PC-3 (cell line): ENCODE measurements around the gene EMSY. TPM values are rescaled to one million over a fixed set of nuclear protein-coding genes. Genes with fewer than 3 reads are reported as not detected.

ENCODE experiments used
- ATAC-seq: fragments of 200-7000 bp; cut with Tn5 transposase; 2 replicates; pipeline ENCODE4 v1.9.1; 2020; ENCODE audit warnings: mild to moderate bottlenecking, moderate library complexity
- BruUV-seq: library from RNA; stranded (reverse); fragments of 400-500 nt; replicated peaks from 2 replicates; lab custom pipeline; 2021; lab: Mats Ljungman, UMichigan
- CTCF ChIA-PET: fragments of 300-600 bp; sonication (Branson Sonifier 250); formaldehyde crosslinking; loops from one replicate; lab custom pipeline; 2022; ENCODE audit warnings: antibody characterized with exemption; lab: Charles Lee
- POLR2A ChIA-PET: fragments of 300-600 bp; sonication (Branson Sonifier 250); formaldehyde crosslinking; loops from one replicate; lab custom pipeline; 2022; ENCODE audit warnings: antibody characterized with exemption; ENCODE audit not compliant: unreplicated experiment; lab: Charles Lee
- DNase-seq: peaks from one replicate; pipeline ENCODE4 v3.0.0-alpha.2; 2015
- H2AFZ ChIP-seq: fragments of 300-600 bp; sonication (generic); 2 replicates; pipeline ENCODE4 v1.6.0; 2016; ENCODE audit warnings: antibody characterized with exemption, low read length
- H3F3A ChIP-seq: fragments of 300-600 bp; sonication (generic); one replicate; pipeline ENCODE4 v1.6.0; 2017; ENCODE audit warnings: antibody characterized with exemption, low read length, control low read depth, mild to moderate bottlenecking; ENCODE audit not compliant: unreplicated experiment
- H3K27ac ChIP-seq: fragments of 300-600 bp; sonication (generic); 2 replicates; pipeline ENCODE4 v1.5.1; 2016; ENCODE audit warnings: mild to moderate bottlenecking, low read length
- H3K27me3 ChIP-seq: fragments of 300-600 bp; sonication (generic); 2 replicates; pipeline ENCODE4 v1.6.1; 2016; ENCODE audit warnings: low read length, mixed read lengths
- H3K36me3 ChIP-seq: fragments of 300-600 bp; sonication (generic); 2 replicates; pipeline ENCODE4 v1.6.1; 2016; ENCODE audit warnings: low read depth, mixed run types, low read length, mixed read lengths
- H3K4me1 ChIP-seq: fragments of 300-600 bp; sonication (generic); 2 replicates; pipeline ENCODE4 v1.5.1; 2016; ENCODE audit warnings: low read length; ENCODE audit not compliant: insufficient read depth
- H3K4me2 ChIP-seq: fragments of 300-600 bp; sonication (generic); 2 replicates; pipeline ENCODE4 v1.6.0; 2016; ENCODE audit warnings: low read length
- H3K4me3 ChIP-seq: fragments of 300-600 bp; sonication (generic); 2 replicates; pipeline ENCODE4 v1.5.1; 2016; ENCODE audit warnings: mild to moderate bottlenecking, low read length, mixed read lengths
- H3K79me2 ChIP-seq: fragments of 300-600 bp; sonication (generic); 2 replicates; pipeline ENCODE4 v1.6.1; 2017; ENCODE audit warnings: low read length, mixed read lengths
- H3K9ac ChIP-seq: fragments of 300-600 bp; sonication (generic); 2 replicates; pipeline ENCODE4 v1.6.0; 2016; ENCODE audit warnings: mild to moderate bottlenecking, low read length
- H3K9me2 ChIP-seq: fragments of 300-600 bp; sonication (generic); replicated peaks from 2 replicates; pipeline ENCODE4 v1.6.1; 2016; ENCODE audit warnings: mixed run types, low read length, mixed read lengths
- H3K9me3 ChIP-seq: fragments of 300-600 bp; sonication (generic); 2 replicates; pipeline ENCODE4 v1.6.1; 2016; ENCODE audit warnings: low read length, mixed read lengths
- H4K20me1 ChIP-seq: fragments of 300-600 bp; sonication (generic); 2 replicates; pipeline ENCODE4 v1.6.1; 2016; ENCODE audit warnings: low read length, mixed read lengths
- CTCF ChIP-seq: fragments of 300-600 bp; sonication (generic); conservative IDR thresholded peaks from 2 replicates; pipeline ENCODE4 v1.5.1; 2017; ENCODE audit warnings: antibody characterized with exemption, low read depth, mild to moderate bottlenecking, low read length
- EZH2 ChIP-seq: fragments of 300-600 bp; sonication (generic); IDR thresholded peaks from one replicate; pipeline ENCODE4 v1.6.1; 2017; ENCODE audit warnings: antibody characterized with exemption, mild to moderate bottlenecking, low read length; ENCODE audit not compliant: unreplicated experiment
- EZH2phosphoT487 ChIP-seq: fragments of 300-600 bp; sonication (generic); IDR thresholded peaks from 2 replicates; pipeline ENCODE4 v1.6.1; 2018; ENCODE audit warnings: mild to moderate bottlenecking, antibody characterized with exemption, low read length, borderline replicate concordance
- intact Hi-C: fragments of 100-400 bp; cut with micrococcal nuclease; formaldehyde crosslinking; loops from 2 replicates; pipeline ENCODE4 v1.9.0; 2023
- total RNA-seq: library from RNA; depleted of rRNA; stranded (reverse); fragments of >200 nt; gene quantifications from 2 replicates; pipeline ENCODE4 v1.2.3, GENCODE V29; 2014

The EMSY gene
- total RNA-seq, 1 experiment from 2014 or later = 51.1 TPM

GRCh38 chr11:76574406-76574805 lies 129.6 kb downstream of the EMSY start:
- no peak overlapping the region for H2AFZ ChIP-seq
- no peaks in the 10 kb centered on the region for H3K79me2 ChIP-seq
- H3K9me3 ChIP-seq = no peaks in the 10 kb centered on the region
- H3K4me2 ChIP-seq = no peak overlapping the region
- H3K27me3 ChIP-seq = no peaks in the 10 kb centered on the region
- BruUV-seq = no TSS peak
- POLR2A ChIA-PET = no interaction called here
- no peak overlapping the region for H3K4me3 ChIP-seq
- TF ChIP-seq EZH2phosphoT487 (no peak), EZH2 (no peak), CTCF (no peak)
- intact Hi-C loops = no loop called here
- H3K4me1 ChIP-seq = peaks cover 16% of the 10 kb centered on the region
- CTCF ChIA-PET = no interaction called here
- H3K9ac ChIP-seq = no peak overlapping the region
- no peaks in the 10 kb centered on the region for H3K36me3 ChIP-seq
- H3K27ac ChIP-seq = no peak overlapping the region
- no peaks in the 10 kb centered on the region for H3F3A ChIP-seq
- no peak for ATAC-seq
- DNase-seq = no peak
- no peaks in the 10 kb centered on the region for H4K20me1 ChIP-seq
- H3K9me2 ChIP-seq = no peaks in the 10 kb centered on the region

GRCh38 chr11:76574879-76575278 lies 130.1 kb downstream of the EMSY start:
- no peak for ATAC-seq
- Histone ChIP-seq H3K27ac (no peak overlapping the region), H2AFZ (no peak overlapping the region), H3K79me2 (no peaks in the 10 kb centered on the region), H3K4me3 (no peak overlapping the region), H3K4me2 (no peak overlapping the region), H4K20me1 (no peaks in the 10 kb centered on the region), H3K27me3 (no peaks in the 10 kb centered on the region), H3K9me2 (no peaks in the 10 kb centered on the region), H3K9me3 (no peaks in the 10 kb centered on the region), H3F3A (no peaks in the 10 kb centered on the region), H3K4me1 (peaks cover 16% of the 10 kb centered on the region), H3K9ac (no peak overlapping the region), H3K36me3 (no peaks in the 10 kb centered on the region)
- TF ChIP-seq EZH2phosphoT487 (no peak), CTCF (no peak), EZH2 (no peak)
- BruUV-seq = no TSS peak
- ChIA-PET POLR2A (no interaction called here), CTCF (no interaction called here)
- intact Hi-C loops = no loop called here
- DNase-seq = no peak

GRCh38 chr11:76577226-76577920 lies 132.6 kb downstream of the EMSY start:
- TF ChIP-seq EZH2 (no peak), CTCF (no peak), EZH2phosphoT487 (no peak)
- Histone ChIP-seq H3K9ac (peak overlapping the region; percentile 10; the same call in 1 of the 2 replicates), H4K20me1 (no peaks in the 10 kb centered on the region), H3K4me2 (peak overlapping the region; percentile 38), H3K9me3 (no peaks in the 10 kb centered on the region), H3K9me2 (no peaks in the 10 kb centered on the region), H3K27ac (peak overlapping the region; percentile 54), H3K4me3 (no peak overlapping the region), H2AFZ (peak overlapping the region; percentile 74), H3K36me3 (no peaks in the 10 kb centered on the region), H3K27me3 (no peaks in the 10 kb centered on the region), H3K79me2 (no peaks in the 10 kb centered on the region), H3K4me1 (peaks cover 16% of the 10 kb centered on the region), H3F3A (no peaks in the 10 kb centered on the region)
- intact Hi-C loops = no loop called here
- peak; percentile 98 for DNase-seq
- ChIA-PET POLR2A (no interaction called here), CTCF (interaction anchor here (0.6 kb wide), 1 partner anchor 386 kb away, joined by 3 read pairs; no protein-coding TSS in a partner anchor)
- no TSS peak for BruUV-seq
- peak; percentile 99 for ATAC-seq
